GM21737 (cell line): Measurements from ENCODE around the gene SETD3.

Experiments used
- ATAC-seq: cut with Tn5 transposase; IDR thresholded peaks from one replicate; pipeline ENCODE4 v1.9.1; 2021; ENCODE audit warnings: mild to moderate bottlenecking, moderate library complexity; ENCODE audit not compliant: unreplicated experiment

SETD3 gene

GRCh38 chr14:99502989-99503421 lies 22.3 kb upstream of the SETD3 start:
- no peak for ATAC-seq

- ATAC-seq, result no peak
Measured at GRCh38 chr14:99497894-99498293, 17.2 kb upstream of the SETD3 start.

GRCh38 chr14:99497341-99497740 lies 16.7 kb upstream of the SETD3 start:
- no peak for ATAC-seq

GRCh38 chr14:99484106-99484505 lies 3.4 kb upstream of the SETD3 start:
- ATAC-seq, result no peak

- no peak for ATAC-seq
Measured at GRCh38 chr14:99481745-99482099, 1.1 kb upstream of the SETD3 start.

GRCh38 chr14:99480917-99481744 lies 472 bp upstream of the SETD3 start, which contains the start of gene CCNK:
Gene CCNK, plus strand, starts transcription at chr14:99481409. Its CDS starts 11,269 bp downstream, at chr14:99492678.
- peak; percentile 86 for ATAC-seq

- no peak for ATAC-seq
Measured at GRCh38 chr14:99479160-99479905, 1.3 kb downstream of the SETD3 start.

- no peak for ATAC-seq
Measured at GRCh38 chr14:99478128-99478527, 2.5 kb downstream of the SETD3 start.

- ATAC-seq, result no peak
Measured at GRCh38 chr14:99476864-99477263, 3.8 kb downstream of the SETD3 start.

- ATAC-seq, result no peak
Measured at GRCh38 chr14:99475660-99476059, 5.0 kb downstream of the SETD3 start.

GRCh38 chr14:99475179-99475578 lies 5.5 kb downstream of the SETD3 start:
- ATAC-seq, result no peak

- no peak for ATAC-seq
Measured at GRCh38 chr14:99473458-99473857, 7.2 kb downstream of the SETD3 start.

- no peak for ATAC-seq
Measured at GRCh38 chr14:99472937-99473336, 7.7 kb downstream of the SETD3 start.

GRCh38 chr14:99471731-99472130 lies 8.9 kb downstream of the SETD3 start:
- ATAC-seq, result no peak

- no peak for ATAC-seq
Measured at GRCh38 chr14:99468836-99469592, 11.6 kb downstream of the SETD3 start.

GRCh38 chr14:99468081-99468480 lies 12.6 kb downstream of the SETD3 start:
- ATAC-seq, result no peak

- ATAC-seq, result no peak
Measured at GRCh38 chr14:99467336-99468078, 13.2 kb downstream of the SETD3 start.

GRCh38 chr14:99466758-99467157 lies 13.9 kb downstream of the SETD3 start:
- ATAC-seq, result no peak

GRCh38 chr14:99465288-99465687 lies 15.4 kb downstream of the SETD3 start:
- ATAC-seq, result no peak

GRCh38 chr14:99463974-99464373 lies 16.7 kb downstream of the SETD3 start:
- ATAC-seq, result no peak

- no peak for ATAC-seq
Measured at GRCh38 chr14:99462210-99462609, 18.4 kb downstream of the SETD3 start.
